Measurements from ENCODE around the gene FAH. TPM values are rescaled to one million over a fixed set of nuclear protein-coding genes. Genes with fewer than 3 reads are reported as not detected.
"Not testable (repeated sequence)": the region's sequence is repeated elsewhere in the genome, so short reads cannot be mapped to it uniquely, and the experiment has no call there.

The FAH gene
- total RNA-seq, 1 donor from 2014 or later: 81.4 TPM

DNA sequence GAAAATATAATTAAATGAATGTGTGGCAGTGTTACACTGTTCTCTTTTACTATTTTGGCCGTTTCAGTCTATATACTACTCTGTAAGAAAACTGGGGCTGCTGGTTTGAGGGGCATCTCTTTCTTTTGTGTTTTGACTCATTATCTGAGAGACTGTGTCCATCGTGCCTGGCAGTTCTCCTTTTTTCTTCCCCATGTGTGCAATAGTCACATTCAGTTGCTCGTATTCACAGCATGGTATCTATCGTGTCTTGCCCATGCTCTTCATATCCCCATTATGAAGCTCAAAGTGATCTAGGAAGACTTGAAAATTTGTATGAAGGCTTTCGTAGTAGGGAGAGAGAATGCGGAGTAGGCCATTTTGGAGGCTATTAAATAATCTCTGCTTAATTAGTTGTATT lies 29.8 kb upstream of the FAH start:
- no peaks in the 10 kb centered on the region for H3K27me3 Mint-ChIP-seq (ENCODE audit: insufficient read depth)
- H3K4me1 Mint-ChIP-seq (ENCODE audit: low read depth): peaks cover 13% of the 10 kb centered on the region
- intact Hi-C loops (cut with micrococcal nuclease): no loop called here
- no peak for DNase-seq (ENCODE audit: low spot score)
- H3K9me3 Mint-ChIP-seq: no peaks in the 10 kb centered on the region
- no peak overlapping the region for H3K4me3 Mint-ChIP-seq
- no peak overlapping the region for H3K27ac Mint-ChIP-seq
- peaks cover 22% of the 10 kb centered on the region for H3K36me3 Mint-ChIP-seq (ENCODE audit: low read depth)

GRCh38 chr15:80127253-80127652 lies 25.5 kb upstream of the FAH start:
- DNase-seq (ENCODE audit: low spot score); H3K9me3 Mint-ChIP-seq; H3K27ac Mint-ChIP-seq; intact Hi-C loops (cut with micrococcal nuclease); H3K27me3 Mint-ChIP-seq (ENCODE audit: insufficient read depth); H3K4me3 Mint-ChIP-seq: not testable (repeated sequence)
- Mint-ChIP-seq H3K4me1 (ENCODE audit: low read depth) (peaks cover 13% of the 10 kb centered on the region), H3K36me3 (ENCODE audit: low read depth) (peaks cover 31% of the 10 kb centered on the region)

DNA sequence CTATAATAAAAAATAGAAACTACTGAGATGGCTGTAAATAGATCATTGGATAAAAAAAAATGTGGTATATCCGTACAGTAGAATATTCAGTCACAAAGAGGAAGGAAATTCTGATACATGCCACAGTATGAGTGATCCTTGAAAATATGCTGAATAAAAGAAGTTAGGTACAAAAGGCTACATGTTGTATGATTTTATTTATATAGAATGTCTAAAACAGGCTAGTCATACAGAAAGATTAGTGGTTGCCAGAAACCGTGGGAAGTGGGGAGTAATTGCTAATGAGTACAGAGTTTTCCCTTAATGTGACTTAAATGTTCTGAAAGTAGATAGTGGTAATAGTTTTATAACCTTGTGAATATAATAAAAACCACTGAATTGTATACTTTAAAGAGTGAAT lies 24.9 kb upstream of the FAH start:
- no peaks in the 10 kb centered on the region for H3K9me3 Mint-ChIP-seq
- H3K4me1 Mint-ChIP-seq (ENCODE audit: low read depth): peaks cover 13% of the 10 kb centered on the region
- no peaks in the 10 kb centered on the region for H3K27me3 Mint-ChIP-seq (ENCODE audit: insufficient read depth)
- H3K36me3 Mint-ChIP-seq (ENCODE audit: low read depth): peaks cover 27% of the 10 kb centered on the region
- intact Hi-C loops (cut with micrococcal nuclease): no loop called here
- no peak overlapping the region for H3K27ac Mint-ChIP-seq
- H3K4me3 Mint-ChIP-seq: no peak overlapping the region
- no peak for DNase-seq (ENCODE audit: low spot score)

DNA sequence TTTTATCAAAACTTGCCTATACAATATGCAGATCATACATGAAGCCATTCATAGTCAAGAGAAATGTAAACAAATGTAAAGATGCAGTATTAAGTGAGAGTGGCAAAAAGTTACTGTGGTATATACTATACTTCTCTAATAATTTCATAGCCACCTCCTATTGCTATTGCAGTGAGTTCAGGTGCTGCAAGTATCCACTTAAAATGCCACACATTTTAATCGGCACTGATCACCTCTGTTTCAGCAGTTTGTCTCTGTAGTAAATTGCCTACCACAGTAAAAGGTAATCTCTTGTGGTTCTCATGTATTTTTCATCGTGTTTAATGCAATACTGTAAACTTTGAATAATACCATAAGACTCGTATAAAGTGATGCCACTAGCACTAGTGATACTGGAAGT lies 20.4 kb upstream of the FAH start:
- Mint-ChIP-seq H3K27me3 (ENCODE audit: insufficient read depth) (no peaks in the 10 kb centered on the region), H3K27ac (no peak overlapping the region), H3K9me3 (no peaks in the 10 kb centered on the region), H3K4me1 (ENCODE audit: low read depth) (no peaks in the 10 kb centered on the region), H3K36me3 (ENCODE audit: low read depth) (peaks cover 29% of the 10 kb centered on the region), H3K4me3 (no peak overlapping the region)
- intact Hi-C loops (cut with micrococcal nuclease): no loop called here
- DNase-seq (ENCODE audit: low spot score): no peak

DNA sequence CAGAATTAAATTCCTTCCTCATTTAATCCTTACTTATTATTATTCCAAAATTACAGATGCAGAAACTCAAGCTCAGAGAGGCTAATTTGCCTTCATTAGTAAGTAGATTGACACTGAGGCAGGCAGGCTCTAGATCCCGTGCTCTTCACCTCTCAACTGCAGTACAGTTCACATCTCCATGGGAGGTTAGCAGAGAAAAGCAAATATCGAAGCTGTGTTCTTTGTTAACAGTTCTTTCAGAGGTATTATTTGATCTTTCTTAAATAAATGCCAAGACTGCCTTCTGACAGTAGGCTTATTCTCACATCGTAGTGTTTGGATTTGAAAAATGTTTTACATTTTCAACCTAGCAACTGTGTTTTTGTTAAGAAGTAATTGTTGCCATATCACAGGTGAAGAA lies 15.9 kb upstream of the FAH start:
- intact Hi-C loops (cut with micrococcal nuclease): no loop called here
- Mint-ChIP-seq H3K27me3 (ENCODE audit: insufficient read depth) (no peaks in the 10 kb centered on the region), H3K36me3 (ENCODE audit: low read depth) (peaks cover 21% of the 10 kb centered on the region), H3K4me3 (no peak overlapping the region), H3K27ac (no peak overlapping the region), H3K4me1 (ENCODE audit: low read depth) (no peaks in the 10 kb centered on the region), H3K9me3 (no peaks in the 10 kb centered on the region)
- no peak for DNase-seq (ENCODE audit: low spot score)

DNA sequence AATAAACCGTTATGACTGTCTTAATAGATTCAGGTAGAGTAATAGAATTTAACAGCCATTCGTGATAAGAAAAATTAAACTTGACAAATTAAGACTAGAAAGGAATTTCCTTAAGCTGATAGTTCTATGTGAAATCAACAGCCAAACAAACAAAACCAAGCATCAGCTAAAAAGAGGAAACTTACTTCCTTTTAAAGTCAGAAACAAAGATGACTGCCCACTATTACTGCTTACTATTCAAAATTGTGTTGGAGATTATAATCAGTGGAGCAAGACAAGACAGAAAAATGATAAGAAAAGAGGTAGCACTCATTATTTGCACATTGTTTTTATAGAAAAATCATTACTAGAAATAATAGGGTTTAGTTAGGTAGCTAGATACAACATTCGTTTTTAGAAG lies 13.8 kb upstream of the FAH start:
- H3K4me3 Mint-ChIP-seq: no peak overlapping the region
- H3K4me1 Mint-ChIP-seq (ENCODE audit: low read depth): no peaks in the 10 kb centered on the region
- H3K27me3 Mint-ChIP-seq (ENCODE audit: insufficient read depth): no peaks in the 10 kb centered on the region
- no peaks in the 10 kb centered on the region for H3K9me3 Mint-ChIP-seq
- peaks cover 20% of the 10 kb centered on the region for H3K36me3 Mint-ChIP-seq (ENCODE audit: low read depth)
- no peak for DNase-seq (ENCODE audit: low spot score)
- no peak overlapping the region for H3K27ac Mint-ChIP-seq
- intact Hi-C loops (cut with micrococcal nuclease): no loop called here

GRCh38 chr15:80140909-80141308 lies 11.9 kb upstream of the FAH start:
- Mint-ChIP-seq H3K27me3 (ENCODE audit: insufficient read depth) (peaks cover 7% of the 10 kb centered on the region), H3K4me3 (no peak overlapping the region), H3K4me1 (ENCODE audit: low read depth) (no peaks in the 10 kb centered on the region), H3K9me3 (no peaks in the 10 kb centered on the region), H3K27ac (no peak overlapping the region), H3K36me3 (ENCODE audit: low read depth) (peaks cover 11% of the 10 kb centered on the region)
- intact Hi-C loops (cut with micrococcal nuclease): no loop called here
- no peak for DNase-seq (ENCODE audit: low spot score)

DNA sequence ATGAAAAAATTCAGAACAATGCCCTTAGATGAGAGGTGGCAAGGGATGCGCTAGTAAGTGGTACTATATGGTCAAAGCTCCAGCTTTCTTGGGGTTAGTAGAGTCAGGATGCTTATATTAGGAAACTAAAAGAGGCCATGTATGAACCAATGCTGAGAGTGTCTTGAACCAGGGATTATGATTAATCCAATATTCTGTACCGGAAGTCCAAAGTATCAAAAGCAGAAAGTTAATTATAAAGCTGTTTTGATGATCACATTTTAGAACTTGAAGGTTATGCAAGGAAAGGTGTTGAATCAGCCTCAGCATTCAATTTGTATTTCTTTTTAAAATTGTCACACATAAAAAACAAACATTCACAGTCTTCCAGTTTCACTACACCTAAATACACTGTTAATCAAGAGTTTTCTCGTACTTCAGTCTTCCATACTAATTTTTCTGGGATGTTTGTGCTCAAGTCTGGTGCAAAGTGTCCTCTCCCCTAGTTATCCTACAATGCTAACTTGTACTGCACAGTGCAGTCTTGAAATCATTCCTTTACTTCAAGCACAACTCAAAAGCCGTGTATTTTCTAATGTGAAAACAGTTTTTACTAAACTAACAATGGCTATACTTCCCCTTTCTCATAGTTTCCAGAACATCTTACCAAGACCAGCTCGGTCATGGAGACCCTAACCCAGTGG lies 10.7 kb upstream of the FAH start:
- DNase-seq (ENCODE audit: low spot score): no peak
- H3K27me3 Mint-ChIP-seq (ENCODE audit: insufficient read depth): peaks cover 7% of the 10 kb centered on the region
- intact Hi-C loops (cut with micrococcal nuclease): no loop called here
- no peaks in the 10 kb centered on the region for H3K4me1 Mint-ChIP-seq (ENCODE audit: low read depth)
- H3K4me3 Mint-ChIP-seq: no peak overlapping the region
- no peak overlapping the region for H3K27ac Mint-ChIP-seq
- H3K9me3 Mint-ChIP-seq: no peaks in the 10 kb centered on the region
- H3K36me3 Mint-ChIP-seq (ENCODE audit: low read depth): peaks cover 10% of the 10 kb centered on the region

DNA sequence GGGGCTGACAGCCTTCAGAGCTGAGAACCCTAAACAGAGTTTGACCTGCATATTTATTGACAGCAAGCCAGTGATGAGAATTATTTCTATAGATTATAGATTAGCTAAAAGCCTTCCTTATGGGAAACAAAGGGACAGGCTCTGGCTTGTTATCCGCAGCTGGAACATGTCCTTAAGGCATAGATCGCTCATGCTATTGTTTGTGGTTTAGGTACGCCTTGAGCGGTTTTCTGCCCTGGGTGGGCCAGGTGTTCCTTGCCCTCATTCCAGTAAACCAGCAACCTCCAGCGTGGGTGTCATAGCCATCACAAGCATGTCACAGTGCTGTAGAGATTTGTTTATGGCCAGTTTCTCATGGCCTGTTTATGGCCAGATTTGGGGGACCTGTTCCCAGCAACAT lies 10.2 kb upstream of the FAH start:
- intact Hi-C loops (cut with micrococcal nuclease): no loop called here
- no peaks in the 10 kb centered on the region for H3K9me3 Mint-ChIP-seq
- H3K36me3 Mint-ChIP-seq (ENCODE audit: low read depth): peaks cover 4% of the 10 kb centered on the region
- no peaks in the 10 kb centered on the region for H3K4me1 Mint-ChIP-seq (ENCODE audit: low read depth)
- no peak for DNase-seq (ENCODE audit: low spot score)
- no peak overlapping the region for H3K27ac Mint-ChIP-seq
- peaks cover 7% of the 10 kb centered on the region for H3K27me3 Mint-ChIP-seq (ENCODE audit: insufficient read depth)
- H3K4me3 Mint-ChIP-seq: no peak overlapping the region

DNA sequence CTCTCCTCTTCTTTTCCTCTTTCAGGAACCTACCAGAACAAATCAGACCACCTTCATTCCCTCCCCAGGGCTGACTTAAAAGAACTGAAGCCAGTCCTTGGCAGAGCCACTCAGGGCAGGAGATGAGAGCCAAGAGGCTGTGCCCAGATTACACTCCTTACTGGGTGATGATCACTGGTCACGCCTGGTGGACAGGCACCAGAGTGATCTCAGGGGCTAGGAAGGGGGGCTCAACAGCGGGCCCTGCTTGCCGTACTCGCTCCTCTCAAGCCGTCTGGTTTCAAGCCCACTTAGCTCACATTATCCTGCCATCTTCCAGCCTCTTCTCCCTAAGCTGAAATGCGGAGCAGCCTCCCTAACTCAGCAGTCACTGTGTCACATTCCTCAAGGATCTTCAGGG lies 1.7 kb upstream of the FAH start:
- no peak overlapping the region for H3K27ac Mint-ChIP-seq
- no peak overlapping the region for H3K4me3 Mint-ChIP-seq
- no peak for DNase-seq (ENCODE audit: low spot score)
- H3K36me3 Mint-ChIP-seq (ENCODE audit: low read depth): peaks cover 12% of the 10 kb centered on the region
- no peaks in the 10 kb centered on the region for H3K9me3 Mint-ChIP-seq
- peaks cover 15% of the 10 kb centered on the region for H3K27me3 Mint-ChIP-seq (ENCODE audit: insufficient read depth)
- intact Hi-C loops (cut with micrococcal nuclease): loop anchor here (5.0 to 10.0 kb wide), 3 partner anchors 834 to 1174 kb away; partner anchors contain the start of genes MESD, STARD5 and TMED3
- peaks cover 35% of the 10 kb centered on the region for H3K4me1 Mint-ChIP-seq (ENCODE audit: low read depth)

- Mint-ChIP-seq H3K27ac (peak overlapping the region; percentile 73), H3K27me3 (ENCODE audit: insufficient read depth) (peaks cover 15% of the 10 kb centered on the region), H3K36me3 (ENCODE audit: low read depth) (peaks cover 12% of the 10 kb centered on the region), H3K4me1 (ENCODE audit: low read depth) (peaks cover 35% of the 10 kb centered on the region), H3K4me3 (peak overlapping the region; percentile 83), H3K9me3 (no peaks in the 10 kb centered on the region)
- intact Hi-C loops (cut with micrococcal nuclease): loop anchor here (5.0 to 10.0 kb wide), 3 partner anchors 833 to 1173 kb away; partner anchors contain the start of genes MESD, STARD5 and TMED3
- no peak for DNase-seq (ENCODE audit: low spot score)
These were observed 1.2 kb upstream of the FAH start for GRCh38 chr15:80151576-80151975.

DNA sequence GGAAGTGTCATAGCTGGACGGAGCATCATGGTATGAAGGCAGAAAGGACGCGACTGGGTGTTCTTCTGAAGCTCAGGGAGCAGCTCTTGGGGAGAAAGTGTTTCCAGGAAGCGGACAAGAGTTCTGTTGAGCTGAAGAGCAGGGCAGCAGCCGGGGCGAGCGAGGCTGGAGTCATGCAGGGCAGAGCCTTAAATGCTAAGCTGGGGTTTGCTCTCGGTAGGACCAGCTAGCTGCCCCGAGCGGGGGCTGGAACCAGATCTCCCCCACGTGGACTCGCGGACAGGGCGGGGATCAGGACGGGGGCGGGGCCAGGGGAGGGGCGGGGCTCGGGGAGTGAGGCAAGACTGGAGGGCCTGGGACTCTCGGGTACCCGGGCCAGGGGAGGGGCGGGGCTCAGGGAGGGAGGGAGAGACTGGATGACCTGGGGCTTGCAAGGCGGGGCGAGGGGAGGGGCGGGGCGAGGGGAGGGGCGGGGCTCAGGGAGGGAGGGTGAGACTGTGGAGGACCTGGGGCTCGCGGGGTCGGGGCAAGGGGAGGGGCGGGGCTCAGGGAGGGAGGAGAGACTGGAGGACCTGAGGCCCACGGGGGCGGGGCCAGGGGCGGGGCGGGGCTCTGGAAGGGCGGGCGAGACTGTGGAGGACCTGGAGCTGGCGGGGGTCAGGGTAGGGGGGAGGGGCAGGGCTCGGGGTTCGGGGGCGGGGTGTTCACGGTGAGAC lies 461 bp upstream of the FAH start:
- Mint-ChIP-seq H3K4me1 (ENCODE audit: low read depth) (peaks cover 35% of the 10 kb centered on the region), H3K4me3 (peak overlapping the region; percentile 90)
- intact Hi-C loops (cut with micrococcal nuclease): loop anchor here (1.0 to 10.0 kb wide), 8 partner anchors 8 to 1280 kb away; partner anchors contain the start of genes MESD, MORF4L1, MTHFS and STARD5

DNA sequence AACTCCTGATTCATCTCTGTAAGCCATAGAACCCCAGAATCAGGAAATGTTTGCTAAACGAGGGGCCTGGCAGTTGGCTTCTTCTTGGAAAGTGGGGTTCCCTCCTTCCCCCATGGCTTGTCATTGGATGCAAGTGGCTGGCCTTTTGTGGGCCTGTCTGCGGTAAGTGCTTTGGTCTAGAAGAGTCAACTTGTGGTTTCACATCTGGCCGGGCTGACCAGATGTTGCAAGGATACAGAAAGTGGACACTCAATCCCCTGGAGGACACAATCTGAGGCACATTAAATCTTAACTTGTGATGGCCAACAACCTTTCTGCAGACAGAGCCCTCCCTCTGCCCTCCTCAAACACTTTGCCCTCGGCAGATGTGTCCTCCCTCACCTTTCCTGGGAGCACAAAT lies 1.1 kb downstream of the FAH start:
- peak overlapping the region; percentile 95 for H3K27ac Mint-ChIP-seq
- intact Hi-C loops (cut with micrococcal nuclease): loop anchor here (1.0 to 10.0 kb wide), 8 partner anchors 19 to 1281 kb away; partner anchors contain the start of genes BCL2A1, MESD, MORF4L1 and MTHFS

More for the DNA sequence above, 461 bp upstream of the FAH start:
- peak; percentile 74 for DNase-seq (ENCODE audit: low spot score)
- peak overlapping the region; percentile 73 for H3K27ac Mint-ChIP-seq
- H3K9me3 Mint-ChIP-seq: no peaks in the 10 kb centered on the region
- peaks cover 15% of the 10 kb centered on the region for H3K27me3 Mint-ChIP-seq (ENCODE audit: insufficient read depth)
- H3K36me3 Mint-ChIP-seq (ENCODE audit: low read depth): peaks cover 12% of the 10 kb centered on the region

More for the DNA sequence above, 1.1 kb downstream of the FAH start:
- peaks cover 16% of the 10 kb centered on the region for H3K36me3 Mint-ChIP-seq (ENCODE audit: low read depth)
- H3K9me3 Mint-ChIP-seq: no peaks in the 10 kb centered on the region
- H3K27me3 Mint-ChIP-seq (ENCODE audit: insufficient read depth): peaks cover 11% of the 10 kb centered on the region
- peak overlapping the region; percentile 90 for H3K4me3 Mint-ChIP-seq
- peaks cover 35% of the 10 kb centered on the region for H3K4me1 Mint-ChIP-seq (ENCODE audit: low read depth)
- DNase-seq (ENCODE audit: low spot score): no peak
